GM12874 (cell line): Measurements from ENCODE around the gene ZNF106.

Experiments
- CTCF ChIP-seq: IDR thresholded peaks from 2 replicates; pipeline ENCODE4 v1.5.1; 2011; ENCODE audit warnings: low read depth, mild to moderate bottlenecking, control low read depth, low read length, moderate library complexity; ENCODE audit not compliant: insufficient read depth

ZNF106 gene

GRCh38 chr15:42404461-42405235 is 86.3 kb downstream of the ZNF106 start:
- TF ChIP-seq CTCF = no peak

- no peak for TF ChIP-seq CTCF
These were observed 87.6 kb downstream of the ZNF106 start for GRCh38 chr15:42403389-42403788.

DNA sequence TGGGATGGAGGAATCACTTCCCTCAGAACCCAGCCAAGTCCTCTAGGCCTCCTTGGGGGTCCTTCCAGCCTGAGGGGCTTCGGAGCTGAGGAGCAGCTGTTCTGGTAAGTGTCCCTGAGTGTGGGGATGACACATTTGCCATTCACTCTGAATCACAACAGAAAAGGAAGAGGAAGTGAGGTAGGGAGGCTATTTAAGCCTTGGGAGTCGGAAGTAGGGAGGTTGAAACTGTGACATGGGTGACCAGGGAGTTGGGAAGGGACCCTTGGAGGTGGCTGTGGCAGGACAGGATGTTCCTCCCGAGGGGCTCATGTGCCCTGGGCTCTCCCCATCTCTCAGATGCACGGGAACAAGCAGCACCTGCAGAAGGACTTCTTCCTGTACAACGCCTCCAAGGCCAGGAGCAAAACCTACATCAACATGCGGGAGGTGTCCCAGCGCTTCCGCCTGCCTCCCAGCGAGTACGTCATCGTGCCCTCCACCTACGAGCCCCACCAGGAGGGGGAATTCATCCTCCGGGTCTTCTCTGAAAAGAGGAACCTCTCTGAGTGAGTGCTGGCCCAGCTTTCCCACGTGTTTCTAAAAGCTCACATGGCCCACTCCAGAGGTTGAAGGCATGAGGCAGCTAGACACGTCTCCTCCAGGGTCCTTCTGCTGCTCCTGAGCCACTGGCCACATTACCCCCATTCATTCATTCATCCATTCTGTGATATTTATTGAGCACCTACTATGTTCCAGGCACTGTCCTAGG is 88.3 kb downstream of the ZNF106 start:
- no peak for TF ChIP-seq CTCF

GRCh38 chr15:42401544-42402454 is 89.1 kb downstream of the ZNF106 start:
- no peak for TF ChIP-seq CTCF

- no peak for TF ChIP-seq CTCF
These were observed 95.1 kb downstream of the ZNF106 start for GRCh38 chr15:42395838-42396237.

- no peak for TF ChIP-seq CTCF
These were observed 96.8 kb downstream of the ZNF106 start for GRCh38 chr15:42394106-42394505.

DNA sequence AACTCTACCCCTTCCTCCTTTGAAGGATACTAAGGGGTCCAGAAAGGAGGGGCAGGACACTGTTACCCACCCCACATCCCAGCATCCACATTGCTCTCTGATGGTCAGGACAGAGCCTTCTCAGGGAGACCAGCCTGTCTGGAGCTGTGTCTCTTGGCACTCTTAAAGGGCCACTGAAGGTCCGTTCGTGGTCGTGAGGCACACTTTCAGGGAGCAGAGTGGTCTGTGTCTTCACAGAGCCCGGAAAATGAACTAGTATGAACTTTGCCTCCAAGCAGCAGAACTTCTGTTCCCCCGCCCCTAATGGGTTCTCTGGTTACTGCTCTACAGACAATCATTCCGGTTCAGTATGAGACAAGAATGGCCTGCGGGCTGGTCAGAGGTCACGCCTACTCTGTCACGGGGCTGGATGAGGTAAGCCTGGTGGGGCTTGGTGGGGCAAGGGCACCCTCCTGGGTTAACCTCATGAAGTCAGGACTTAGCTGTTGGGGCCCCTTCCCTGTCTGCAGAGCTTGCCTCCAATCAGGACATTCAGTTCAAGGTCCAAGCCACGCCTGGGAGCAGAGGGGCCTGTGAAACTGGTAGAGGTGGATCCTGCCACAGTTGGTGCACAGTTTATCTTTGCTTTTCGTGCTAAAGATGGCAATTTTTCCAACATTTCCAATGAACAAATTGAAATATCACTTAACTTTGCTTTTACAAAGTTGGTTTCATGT is 98.5 kb downstream of the ZNF106 start:
- no peak for TF ChIP-seq CTCF
